ENCODE data around the gene CERK.

DNA sequence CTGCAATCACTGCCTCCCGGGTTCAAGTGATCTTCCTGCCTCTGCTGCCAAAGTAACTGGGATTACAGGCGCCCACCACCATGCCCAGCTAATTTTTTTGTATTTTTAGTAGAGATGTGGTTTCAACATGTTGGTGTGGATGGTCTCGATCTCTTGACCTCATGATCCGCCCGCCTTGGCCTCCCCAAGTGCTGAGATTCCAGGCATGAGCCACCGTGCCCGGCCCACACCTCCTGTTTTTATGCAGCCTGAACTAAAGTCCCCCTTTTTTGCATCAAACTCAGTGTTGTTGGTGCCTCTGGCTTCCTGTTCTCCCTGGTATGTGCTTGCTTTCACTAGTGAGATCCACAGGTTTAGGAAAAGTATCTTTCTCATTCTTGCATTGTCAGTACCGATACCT is 28.6 kb upstream of the CERK start:
- no peak for TF ChIP-seq POLR2AphosphoS5 (IDR thresholded peaks at IDR 0.05; ENCODE audit: low read depth, low read length)
- no peak for TF ChIP-seq TAF1 (IDR thresholded peaks at IDR 0.05; ENCODE audit: borderline replicate concordance, insufficient read depth, low read length)
- TF ChIP-seq, protein P1, sequence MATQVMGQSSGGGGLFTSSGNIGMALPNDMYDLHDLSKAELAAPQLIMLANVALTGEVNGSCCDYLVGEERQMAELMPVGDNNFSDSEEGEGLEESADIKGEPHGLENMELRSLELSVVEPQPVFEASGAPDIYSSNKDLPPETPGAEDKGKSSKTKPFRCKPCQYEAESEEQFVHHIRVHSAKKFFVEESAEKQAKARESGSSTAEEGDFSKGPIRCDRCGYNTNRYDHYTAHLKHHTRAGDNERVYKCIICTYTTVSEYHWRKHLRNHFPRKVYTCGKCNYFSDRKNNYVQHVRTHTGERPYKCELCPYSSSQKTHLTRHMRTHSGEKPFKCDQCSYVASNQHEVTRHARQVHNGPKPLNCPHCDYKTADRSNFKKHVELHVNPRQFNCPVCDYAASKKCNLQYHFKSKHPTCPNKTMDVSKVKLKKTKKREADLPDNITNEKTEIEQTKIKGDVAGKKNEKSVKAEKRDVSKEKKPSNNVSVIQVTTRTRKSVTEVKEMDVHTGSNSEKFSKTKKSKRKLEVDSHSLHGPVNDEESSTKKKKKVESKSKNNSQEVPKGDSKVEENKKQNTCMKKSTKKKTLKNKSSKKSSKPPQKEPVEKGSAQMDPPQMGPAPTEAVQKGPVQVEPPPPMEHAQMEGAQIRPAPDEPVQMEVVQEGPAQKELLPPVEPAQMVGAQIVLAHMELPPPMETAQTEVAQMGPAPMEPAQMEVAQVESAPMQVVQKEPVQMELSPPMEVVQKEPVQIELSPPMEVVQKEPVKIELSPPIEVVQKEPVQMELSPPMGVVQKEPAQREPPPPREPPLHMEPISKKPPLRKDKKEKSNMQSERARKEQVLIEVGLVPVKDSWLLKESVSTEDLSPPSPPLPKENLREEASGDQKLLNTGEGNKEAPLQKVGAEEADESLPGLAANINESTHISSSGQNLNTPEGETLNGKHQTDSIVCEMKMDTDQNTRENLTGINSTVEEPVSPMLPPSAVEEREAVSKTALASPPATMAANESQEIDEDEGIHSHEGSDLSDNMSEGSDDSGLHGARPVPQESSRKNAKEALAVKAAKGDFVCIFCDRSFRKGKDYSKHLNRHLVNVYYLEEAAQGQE (IDR thresholded peaks at IDR 0.05; ENCODE audit: insufficient read depth in 1 of 2, low read depth in 2 of 2, low read length in 2 of 2) = no peak

Data from PFSK-1 (cell line).